ENCODE measurements around the gene NLRP9.

The NLRP9 gene

GRCh38 chr19:55687281-55688201 is 50.7 kb downstream of the NLRP9 start:
- no peak for DNase-seq (ENCODE audit: low read depth)

GRCh38 chr19:55686311-55687050 is 51.7 kb downstream of the NLRP9 start:
- DNase-seq (ENCODE audit: low read depth): no peak

GRCh38 chr19:55685776-55686175 is 52.4 kb downstream of the NLRP9 start:
- no peak for DNase-seq (ENCODE audit: low read depth)

- DNase-seq (ENCODE audit: low read depth): no peak
These were observed 53.1 kb downstream of the NLRP9 start for GRCh38 chr19:55684946-55685681.

- no peak for DNase-seq (ENCODE audit: low read depth)
These were observed 54.5 kb downstream of the NLRP9 start for GRCh38 chr19:55683449-55684261.

- DNase-seq (ENCODE audit: low read depth): no peak
These were observed 56.8 kb downstream of the NLRP9 start for GRCh38 chr19:55681131-55682092.

GRCh38 chr19:55680339-55681130 is 57.7 kb downstream of the NLRP9 start:
- DNase-seq (ENCODE audit: low read depth): no peak

GRCh38 chr19:55679343-55680257 is 58.6 kb downstream of the NLRP9 start:
- no peak for DNase-seq (ENCODE audit: low read depth)

- no peak for DNase-seq (ENCODE audit: low read depth)
These were observed 60.0 kb downstream of the NLRP9 start for GRCh38 chr19:55678121-55678671.

GRCh38 chr19:55677572-55678028 is 60.6 kb downstream of the NLRP9 start:
- no peak for DNase-seq (ENCODE audit: low read depth)

- no peak for DNase-seq (ENCODE audit: low read depth)
These were observed 61.2 kb downstream of the NLRP9 start for GRCh38 chr19:55676889-55677505.

- no peak for DNase-seq (ENCODE audit: low read depth)
These were observed 61.8 kb downstream of the NLRP9 start for GRCh38 chr19:55676383-55676782.

- DNase-seq (ENCODE audit: low read depth): no peak
These were observed 62.4 kb downstream of the NLRP9 start for GRCh38 chr19:55675661-55676354.

- peak; percentile 97 for DNase-seq (ENCODE audit: low read depth)
These were observed 63.2 kb downstream of the NLRP9 start, which contains the start of gene EPN1 for GRCh38 chr19:55674841-55675660. Gene EPN1, plus strand, starts transcription at chr19:55675226. Its CDS starts 3,402 bp downstream, at chr19:55678628.

- DNase-seq (ENCODE audit: low read depth): no peak
These were observed 63.8 kb downstream of the NLRP9 start for GRCh38 chr19:55674459-55674840.

- no peak for DNase-seq (ENCODE audit: low read depth)
These were observed 64.3 kb downstream of the NLRP9 start for GRCh38 chr19:55673889-55674288.

Data from fibroblast of gingiva (primary cell).